K562 (cell line): ENCODE measurements around the gene MRPS18B. TPM values are rescaled to one million over a fixed set of nuclear protein-coding genes. Genes with fewer than 3 reads are reported as not detected.

Source experiments
- ATAC-seq: fragments of 200-7000 bp; cut with Tn5 transposase; 3 replicates; pipeline ENCODE4 v1.9.1; 2020; ENCODE audit warnings: moderate library complexity
- BruUV-seq: library from RNA; stranded (reverse); fragments of 400-500 nt; replicated peaks from 2 replicates; lab custom pipeline; 2021; lab: Mats Ljungman, UMichigan
- CTCF ChIA-PET: fragments of 300-600 bp; formaldehyde crosslinking; extraction: SDS; loops from one replicate; lab custom pipeline; 2021; ENCODE audit warnings: low intra/inter-chr PET ratio; lab: Yijun Ruan, JAX
- POLR2A ChIA-PET: fragments of 300-600, 350-650 bp; sonication (Branson Sonifier 250); formaldehyde crosslinking; extraction: SDS; loops from one replicate; lab custom pipeline; 2021; ENCODE audit warnings: antibody characterized with exemption, inconsistent platforms; lab: Yijun Ruan, JAX
- DNase-seq, 4 experiments: peaks; one replicate each; pipeline versions ENCODE4 v3.0.0 to v3.0.0-alpha.2; 2011 to 2018; ENCODE audit warnings: low spot score in 3 of 4, mixed read lengths in 3 of 4; ENCODE audit errors: extremely low read depth in 1 of 4
- FAIRE-seq: peaks from 2 replicates; lab custom pipeline; 2011; peaks lifted over from hg19 to GRCh38; lab: Jason Lieb, UNC
- H2AFZ ChIP-seq: 2 replicates; pipeline ENCODE4 v1.6.0; 2011; ENCODE audit warnings: low read depth, low read length, control low read depth, inconsistent platforms
- H3K27ac ChIP-seq: fragments of 200-600 bp; 3 replicates; pipeline ENCODE4 v1.8.0; 2011; ENCODE audit warnings: low read depth, mild to moderate bottlenecking, control low read depth, inconsistent platforms, low read length, moderate library complexity, mixed read lengths; ENCODE audit errors: extremely low read depth
- H3K27me3 ChIP-seq, 2 experiments: fragments of 300-600 bp in 1 of 2; 2 replicates in 1 of 2; 3 replicates in 1 of 2; pipeline versions ENCODE4 v1.6.0 to v1.8.0; 2011; ENCODE audit warnings: inconsistent platforms in 2 of 2, low read length in 2 of 2, mild to moderate bottlenecking in 1 of 2, mixed read lengths in 1 of 2, moderate library complexity in 1 of 2; ENCODE audit not compliant: control insufficient read depth in 2 of 2, insufficient read depth in 2 of 2
- H3K36me3 ChIP-seq: fragments of 300-600 bp; 3 replicates; pipeline ENCODE4 v1.8.0; 2011; ENCODE audit warnings: mild to moderate bottlenecking, low read length, inconsistent platforms; ENCODE audit not compliant: control insufficient read depth, insufficient read depth
- H3K4me1 ChIP-seq, 2 experiments: fragments of 200-600 bp in 1 of 2; replicated peaks in 1 of 2; 2 replicates in 1 of 2; 3 replicates in 1 of 2; pipeline versions ENCODE4 v1.5.1 to v1.8.0; 2011; ENCODE audit warnings: inconsistent platforms in 2 of 2, low read length in 2 of 2, mild to moderate bottlenecking in 1 of 2, mixed read lengths in 1 of 2, moderate library complexity in 1 of 2; ENCODE audit not compliant: control insufficient read depth in 2 of 2, insufficient read depth in 2 of 2
- H3K4me2 ChIP-seq: 2 replicates; pipeline ENCODE4 v1.6.1; 2011; ENCODE audit warnings: low read length, control low read depth, inconsistent platforms, mixed read lengths; ENCODE audit not compliant: insufficient read depth
- H3K4me3 ChIP-seq: fragments of 200-600 bp; sonication (generic), shearing (Covaris generic); 2 replicates; pipeline ENCODE4 v1.5.1; 2016; ENCODE audit warnings: control low read depth, inconsistent platforms
- H3K79me2 ChIP-seq: fragments of 200-600 bp; 3 replicates; pipeline ENCODE4 v1.8.0; 2011; ENCODE audit warnings: low read length, inconsistent platforms; ENCODE audit not compliant: control insufficient read depth, insufficient read depth
- H3K9ac ChIP-seq, 2 experiments: 2 replicates each; pipeline versions ENCODE4 v1.6.0 to v1.6.1; 2011; ENCODE audit warnings: low read depth in 2 of 2, low read length in 2 of 2, control low read depth in 1 of 2, inconsistent platforms in 1 of 2, mild to moderate bottlenecking in 1 of 2, mixed read lengths in 1 of 2; ENCODE audit not compliant: insufficient read depth in 1 of 2
- H3K9me1 ChIP-seq: one replicate; pipeline ENCODE4 v1.6.0; 2011; ENCODE audit warnings: inconsistent platforms, mild to moderate bottlenecking, low read length, moderate library complexity; ENCODE audit not compliant: control insufficient read depth, insufficient read depth
- H3K9me3 ChIP-seq: replicated peaks from 2 replicates; pipeline ENCODE4 v1.5.1; 2011; ENCODE audit warnings: low read depth, low read length, inconsistent platforms; ENCODE audit not compliant: control insufficient read depth, insufficient read depth
- H4K20me1 ChIP-seq: replicated peaks from 2 replicates; pipeline ENCODE4 v1.6.1; 2011; ENCODE audit warnings: low read length, inconsistent platforms, mixed read lengths; ENCODE audit not compliant: control insufficient read depth, insufficient read depth
- E2F5 ChIP-seq: sonication (generic); formaldehyde crosslinking; IDR thresholded peaks from 2 replicates; pipeline ENCODE4 v1.8.0; 2022; ENCODE audit warnings: mild to moderate bottlenecking, missing genetic modification reagents
- E2F6 ChIP-seq, 2 experiments: IDR thresholded peaks; 2 replicates each; pipeline ENCODE4 v1.6.1; 2011; ENCODE audit warnings: borderline replicate concordance in 1 of 2, control low read depth in 1 of 2, low read depth in 1 of 2, low read length in 1 of 2, mild to moderate bottlenecking in 1 of 2, mixed read lengths in 1 of 2, moderate library complexity in 1 of 2; ENCODE audit not compliant: insufficient read depth in 1 of 2, insufficient read length in 1 of 2, poor library complexity in 1 of 2, severe bottlenecking in 1 of 2; ENCODE audit errors: extremely low read depth in 1 of 2
- HNRNPL ChIP-seq: fragments of 200-400 bp; formaldehyde crosslinking; IDR thresholded peaks from 2 replicates; pipeline ENCODE4 v1.6.1; 2017; ENCODE audit warnings: low read depth, mild to moderate bottlenecking, low read length
- IRF9 ChIP-seq: fragments of 450-650 bp; IDR thresholded peaks from 2 replicates; pipeline ENCODE4 v1.6.1; 2016; ENCODE audit warnings: missing biosample characterization, missing genetic modification characterization
- NUFIP1 ChIP-seq: fragments of 450-650 bp; IDR thresholded peaks from 2 replicates; pipeline ENCODE4 v1.6.1; 2018; ENCODE audit not compliant: partially characterized antibody
- PURB ChIP-seq: sonication (generic); formaldehyde crosslinking; IDR thresholded peaks from 2 replicates; pipeline ENCODE4 v1.9.0; 2021; ENCODE audit warnings: low read depth, mild to moderate bottlenecking, missing genetic modification reagents
- STAT6 ChIP-seq: sonication (generic); formaldehyde crosslinking; IDR thresholded peaks from 2 replicates; pipeline ENCODE4 v1.8.1; 2023; ENCODE audit warnings: mild to moderate bottlenecking, missing genetic modification reagents
- YY1 ChIP-seq, 3 experiments: IDR thresholded peaks; 2 replicates each; pipeline ENCODE4 v1.6.1; 2011; ENCODE audit warnings: low read length in 2 of 3, mild to moderate bottlenecking in 2 of 3, moderate library complexity in 2 of 3, borderline replicate concordance in 1 of 3, control low read depth in 1 of 3, low read depth in 1 of 3; ENCODE audit not compliant: insufficient read depth in 3 of 3, insufficient replicate concordance in 2 of 3, control insufficient read depth in 1 of 3, insufficient read length in 1 of 3; ENCODE audit errors: extremely low read depth in 1 of 3
- ZNF449 ChIP-seq: fragments of 250-450 bp; sonication (Bioruptor Pico); IDR thresholded peaks from 2 replicates; pipeline ENCODE4 v1.8.0; 2022; ENCODE audit warnings: moderate library complexity, mild to moderate bottlenecking, inconsistent platforms
- ZNF75A ChIP-seq: fragments of 450-650 bp; formaldehyde crosslinking; IDR thresholded peaks from 2 replicates; pipeline ENCODE4 v1.4.0; 2020; ENCODE audit warnings: mild to moderate bottlenecking
- ZZZ3 ChIP-seq: fragments of 450-650 bp; IDR thresholded peaks from 2 replicates; pipeline ENCODE4 v1.6.1; 2016; ENCODE audit warnings: antibody characterized with exemption, mild to moderate bottlenecking, moderate library complexity
- WGBS: fragments of 100-300 bp; shearing (Covaris generic); methylation state at CpG from one replicate; pipeline ENCODE4 v1.1.6; 2016; ENCODE audit warnings: low coverage, mixed read lengths; ENCODE audit not compliant: insufficient coverage; ENCODE audit errors: missing lambda C conversion rate; 5-methylcytosine and 5-hydroxymethylcytosine counted together
- in situ Hi-C: fragments of 300-500 bp; cut with MboI; formaldehyde crosslinking; loops from 4 replicates; pipeline ENCODE4 v1.15.0; 2018; ENCODE audit warnings: inconsistent platforms, mixed read lengths
- intact Hi-C: fragments of 100-400 bp; cut with micrococcal nuclease; formaldehyde crosslinking; loops from 2 replicates; pipeline ENCODE4 v1.14.2; 2022
- polyA plus RNA-seq, 8 experiments: library from polyadenylated mRNA; depleted of rRNA in 4 of 8; stranded (reverse) in 5 of 8; unstranded in 3 of 8; fragments of >200 nt; fragmentation: Nextera tagmentation in 2 of 8; fragmentation: Illumina TruSeq in 1 of 8; extraction: Ambion mirVana in 2 of 8; extraction: Trizol in 1 of 8; gene quantifications; 2 replicates each; pipeline versions ENCODE4 v1.2.1 to v1.2.3, GENCODE V29; 2011 to 2014; ENCODE audit warnings: inconsistent platforms in 1 of 8, missing spikeins in 1 of 8
- total RNA-seq, 7 experiments: library from RNA; depleted of rRNA in 6 of 7; stranded (reverse); fragments of >200 nt in 6 of 7; fragmentation: Illumina TruSeq in 2 of 7; extraction: Trizol in 2 of 7; gene quantifications; 2 replicates each; pipeline versions ENCODE4 v1.2.1 to v1.2.3, GENCODE V29; 2011 to 2021; ENCODE audit warnings: low replicate concordance in 1 of 7

The MRPS18B gene
- total and polyA plus RNA-seq, 9 of the 15 experiments (the other 6 are each of a cell fraction or from before 2014, with no cell fraction given), result 132 to 383 (median 178) TPM

- in situ Hi-C loops, result no loop called here
- Histone ChIP-seq H3K4me2 (peak overlapping the region; percentile 99), H3K27me3 (no peaks in the 10 kb centered on the region), H3K9me1 (no peaks in the 10 kb centered on the region), H3K4me1 (peaks cover 4 to 26% of the 10 kb centered on the region in 2 experiments; a peak in 4 of 5 replicates), H2AFZ (no peak overlapping the region), H4K20me1 (peaks cover 8% of the 10 kb centered on the region; the same call in 1 of the 2 replicates), H3K36me3 (peaks cover 69% of the 10 kb centered on the region), H3K9me3 (no peaks in the 10 kb centered on the region), H3K79me2 (peaks cover 82% of the 10 kb centered on the region), H3K9ac (peak overlapping the region; percentile 91 to 99), H3K27ac (peak overlapping the region; percentile 95), H3K4me3 (peak overlapping the region; percentile 68)
- intact Hi-C loops, result loop anchor here (2.0 to 5.0 kb wide), 3 partner anchors 31 to 211 kb away; partner anchors contain the start of genes C6orf136 and DHX16
- ChIA-PET CTCF (no interaction called here), POLR2A (interaction anchor here (0.6 to 4.8 kb wide), 63 partner anchors 8 to 1211 kb away, joined by 3 to 310 read pairs (median 6); partner anchors contain the start of genes ABCF1, ATAT1, C6orf136 and DHX16)
- FAIRE-seq (no peak), ATAC-seq (peak; percentile 14), DNase-seq (peak in 3 of 4 experiments; percentile 43 to 50 (median 47))
- WGBS, result 1% methylated on average over 10 of the region's 10 CpGs
- no TSS peak for BruUV-seq
- TF ChIP-seq IRF9 (tag) (no peak), NUFIP1 (no peak), E2F5 (CRISPR knock-in tag) (no peak), ZNF75A (CRISPR knock-in tag) (no peak; the same call in 1 of the 2 replicates), YY1 (IDR thresholded peaks at IDR 0.05; ENCODE audit: borderline replicate concordance in 1 of 3, control insufficient read depth in 1 of 3, extremely low read depth in 1 of 3, insufficient read depth in 3 of 3, insufficient read length in 1 of 3, insufficient replicate concordance in 2 of 3, low read depth in 1 of 3, low read length in 2 of 3) (no peak), ZNF449 (CRISPR knock-in tag) (no peak), PURB (CRISPR knock-in tag) (no peak), E2F6 (IDR thresholded peaks at IDR 0.05; ENCODE audit: borderline replicate concordance in 1 of 2, extremely low read depth in 1 of 2, insufficient read depth in 1 of 2, insufficient read length in 1 of 2, low read depth in 1 of 2, low read length in 1 of 2, poor library complexity in 1 of 2, severe bottlenecking in 1 of 2) (no peak), HNRNPL (no peak), STAT6 (CRISPR knock-in tag) (no peak), ZZZ3 (no peak)
Measured at GRCh38 chr6:30615958-30616810, 1.5 kb upstream of the MRPS18B start.
